Neuronal stem cell (in vitro differentiated cells): ENCODE results near the gene PLEKHM3.
A peak's percentile ranks its signal among the peaks of the same experiment; 100 is the strongest.

Source experiments
- DNase-seq: peaks from one replicate; pipeline ENCODE4 v3.0.0-alpha.2; 2013; ENCODE audit warnings: low spot score
- H2AFZ ChIP-seq: one replicate; pipeline ENCODE4 v1.6.1; 2013; ENCODE audit warnings: mild to moderate bottlenecking, low read length, inconsistent platforms
- H2AK5ac ChIP-seq: 2 replicates; pipeline ENCODE4 v1.6.1; 2013; ENCODE audit warnings: low read depth, mild to moderate bottlenecking, inconsistent platforms, low read length, moderate library complexity, mixed read lengths
- H2BK120ac ChIP-seq: 2 replicates; pipeline ENCODE4 v1.6.1; 2013; ENCODE audit warnings: low read depth, mild to moderate bottlenecking, inconsistent platforms, low read length, moderate library complexity, mixed read lengths
- H2BK12ac ChIP-seq: one replicate; pipeline ENCODE4 v1.6.1; 2013; ENCODE audit warnings: low read length, inconsistent platforms
- H2BK15ac ChIP-seq: 2 replicates; pipeline ENCODE4 v1.6.1; 2013; ENCODE audit warnings: mild to moderate bottlenecking, low read length, inconsistent platforms, mixed read lengths
- H2BK5ac ChIP-seq: one replicate; pipeline ENCODE4 v1.6.1; 2013; ENCODE audit warnings: inconsistent platforms, mild to moderate bottlenecking, low read length, moderate library complexity
- H3K14ac ChIP-seq: one replicate; pipeline ENCODE4 v1.6.1; 2013; ENCODE audit warnings: low read length, inconsistent platforms
- H3K18ac ChIP-seq: 2 replicates; pipeline ENCODE4 v1.6.1; 2013; ENCODE audit warnings: low read length, inconsistent platforms
- H3K23ac ChIP-seq: 2 replicates; pipeline ENCODE4 v1.6.1; 2013; ENCODE audit warnings: low read depth, mild to moderate bottlenecking, mixed read lengths, low read length, inconsistent platforms; ENCODE audit not compliant: poor library complexity
- H3K27ac ChIP-seq: replicated peaks from 3 replicates; pipeline ENCODE4 v1.5.1; 2013; ENCODE audit warnings: low read length, inconsistent platforms
- H3K27me3 ChIP-seq, 3 experiments: 2 replicates each; pipeline ENCODE4 v1.6.1; 2013; ENCODE audit warnings: low read length in 3 of 3, mild to moderate bottlenecking in 2 of 3, inconsistent platforms in 1 of 3, low read depth in 1 of 3, mixed read lengths in 1 of 3, moderate library complexity in 1 of 3; ENCODE audit not compliant: control insufficient read depth in 3 of 3, insufficient read depth in 3 of 3
- H3K36me3 ChIP-seq, 2 donors: replicated peaks in 1 of 2; 2 replicates each; pipeline ENCODE4 v1.6.1; 2013; ENCODE audit warnings: low read length in 2 of 2; ENCODE audit not compliant: control insufficient read depth in 2 of 2, insufficient read depth in 2 of 2
- H3K4ac ChIP-seq: 2 replicates; pipeline ENCODE4 v1.6.1; 2013; ENCODE audit warnings: inconsistent platforms, mild to moderate bottlenecking, low read length, moderate library complexity
- H3K4me1 ChIP-seq, 2 donors: 1 replicate in 1 of 2; 2 replicates in 1 of 2; pipeline ENCODE4 v1.6.1; 2013; ENCODE audit warnings: low read length in 2 of 2, low read depth in 1 of 2; ENCODE audit not compliant: control insufficient read depth in 2 of 2, insufficient read depth in 1 of 2
- H3K4me2 ChIP-seq: one replicate; pipeline ENCODE4 v1.6.1; 2013; ENCODE audit warnings: mild to moderate bottlenecking, low read length, inconsistent platforms; ENCODE audit not compliant: insufficient read depth, poor library complexity, severe bottlenecking
- H3K4me3 ChIP-seq, 2 donors: 2 replicates each; pipeline ENCODE4 v1.5.1; 2013; ENCODE audit warnings: low read length in 2 of 2, mild to moderate bottlenecking in 2 of 2, inconsistent platforms in 1 of 2, moderate library complexity in 1 of 2
- H3K79me1 ChIP-seq: one replicate; pipeline ENCODE4 v1.6.1; 2013; ENCODE audit warnings: low read depth, mild to moderate bottlenecking, inconsistent platforms, low read length, moderate library complexity
- H3K9ac ChIP-seq: one replicate; pipeline ENCODE4 v1.6.1; 2013; ENCODE audit warnings: mild to moderate bottlenecking, low read depth, low read length, inconsistent platforms; ENCODE audit not compliant: poor library complexity
- H3K9me3 ChIP-seq, 2 donors: replicated peaks in 1 of 2; 2 replicates each; pipeline versions ENCODE3 to v1.6.1; 2013; ENCODE audit warnings: low read length in 2 of 2, mild to moderate bottlenecking in 2 of 2, inconsistent platforms in 1 of 2, low read depth in 1 of 2, mixed read lengths in 1 of 2, moderate library complexity in 1 of 2; ENCODE audit not compliant: control insufficient read depth in 2 of 2, insufficient read depth in 1 of 2
- H4K8ac ChIP-seq: one replicate; pipeline ENCODE4 v1.6.1; 2013; ENCODE audit warnings: low read depth, mild to moderate bottlenecking, inconsistent platforms, low read length, moderate library complexity
- H4K91ac ChIP-seq: one replicate; pipeline ENCODE4 v1.6.1; 2013; ENCODE audit warnings: low read length, low read depth, mild to moderate bottlenecking, inconsistent platforms; ENCODE audit not compliant: poor library complexity
- WGBS, 2 donors: extraction: QIAGEN DNeasy Blood & Tissue Kit; methylation state at CpG; one replicate each; pipeline ENCODE4 v1.1.7; 2013; ENCODE audit warnings: missing lambda C conversion rate in 2 of 2, mixed read lengths in 1 of 2; ENCODE audit not compliant: insufficient read length in 2 of 2, insufficient replicate concordance in 1 of 2; ENCODE audit errors: extremely low coverage in 2 of 2; 5-methylcytosine and 5-hydroxymethylcytosine counted together

Gene PLEKHM3

DNA sequence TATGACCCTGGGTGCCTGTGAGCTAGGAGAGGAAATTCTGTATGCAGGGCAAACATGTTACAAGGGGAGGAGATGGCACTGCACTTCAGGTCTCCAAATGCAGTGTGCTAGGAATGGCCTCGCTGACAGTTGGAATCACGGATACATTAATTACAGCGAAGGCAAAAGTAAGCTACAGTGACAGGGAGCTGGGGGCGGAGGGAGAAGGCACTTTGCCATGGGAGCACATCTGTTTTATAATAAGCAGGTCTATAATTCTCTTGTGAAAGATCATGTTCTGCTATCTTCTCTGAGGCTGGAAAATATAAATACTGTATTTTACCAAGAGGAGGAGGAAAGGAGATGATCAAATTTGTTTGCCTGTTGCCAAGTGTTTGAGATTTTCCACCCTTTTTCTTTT lies 199.3 kb downstream of the PLEKHM3 start:
- H2BK120ac ChIP-seq: no peak overlapping the region
- H2BK5ac ChIP-seq: no peak overlapping the region

DNA sequence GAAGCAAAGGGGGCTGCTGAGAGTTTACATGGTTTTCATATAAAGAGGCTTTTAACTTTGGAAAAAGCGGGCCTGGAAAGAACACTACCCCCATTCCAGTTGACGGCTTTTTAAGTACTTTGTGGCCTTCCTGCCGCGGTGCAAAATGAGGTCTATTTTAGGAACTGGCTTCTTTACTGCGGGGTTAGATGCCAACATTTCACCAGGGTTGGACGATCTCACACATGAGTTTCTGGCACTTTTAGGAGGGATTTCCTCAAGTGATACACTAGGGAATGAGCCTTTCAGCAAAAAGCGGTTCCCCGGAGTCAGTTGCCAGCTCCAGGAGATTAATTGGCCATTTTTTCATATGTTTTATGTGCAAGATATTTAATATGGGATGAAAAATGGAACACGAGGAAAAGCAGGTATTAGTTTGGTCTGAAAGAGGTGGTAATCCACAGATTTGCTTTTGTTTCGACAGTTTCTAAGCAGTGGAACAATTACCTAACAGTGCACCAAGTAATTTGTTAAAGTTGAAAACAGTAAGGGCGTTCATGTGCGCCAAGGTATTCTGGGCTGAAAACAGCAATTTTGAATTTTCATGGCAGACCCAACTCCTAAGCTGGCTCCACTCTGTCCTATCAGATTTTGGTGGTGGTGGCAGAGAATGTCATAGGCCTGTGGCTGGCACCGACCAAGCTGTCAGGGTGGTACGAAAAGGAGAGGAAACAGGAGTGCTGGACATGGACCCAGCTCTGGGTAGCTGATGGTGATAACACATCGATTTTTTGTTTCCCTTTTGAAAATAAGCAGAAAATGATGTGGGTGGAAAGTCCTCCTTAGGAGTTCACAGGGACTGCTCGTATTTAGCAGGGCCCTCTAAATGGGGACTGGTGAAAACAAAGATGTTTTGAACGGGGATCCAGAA lies 200.0 kb downstream of the PLEKHM3 start:
- no peak overlapping the region for H4K8ac ChIP-seq
- H2BK120ac ChIP-seq: no peak overlapping the region
- H3K4me3 ChIP-seq: no peak overlapping the region
- H2BK5ac ChIP-seq: no peak overlapping the region
- no peak overlapping the region for H3K4ac ChIP-seq
- no peaks in the 10 kb centered on the region for H3K27me3 ChIP-seq
- H2AK5ac ChIP-seq: no peak overlapping the region
- H2BK12ac ChIP-seq: no peak overlapping the region
- no peaks in the 10 kb centered on the region for H3K79me1 ChIP-seq
- no peak overlapping the region for H3K14ac ChIP-seq
- no peak overlapping the region for H2BK15ac ChIP-seq
- no peak for DNase-seq
- H4K91ac ChIP-seq: no peak overlapping the region
- H3K9me3 ChIP-seq: no peaks in the 10 kb centered on the region
- no peak overlapping the region for H3K4me2 ChIP-seq
- H3K36me3 ChIP-seq: peaks cover 0 to 2% of the 10 kb centered on the region in 2 donors
- H3K4me1 ChIP-seq: peaks cover 0 to 11% of the 10 kb centered on the region in 2 donors
- no peak overlapping the region for H3K9ac ChIP-seq
- H3K27ac ChIP-seq: no peak overlapping the region
- H3K23ac ChIP-seq: no peak overlapping the region
- no CpG with 5 or more reads among the region's 17 CpGs for WGBS, 2 donors
- H3K18ac ChIP-seq: peak overlapping the region; percentile 46
- H2AFZ ChIP-seq: no peak overlapping the region

More for the DNA sequence above, 199.3 kb downstream of the PLEKHM3 start:
- Histone ChIP-seq H4K91ac (no peak overlapping the region), H3K14ac (no peak overlapping the region), H2BK12ac (no peak overlapping the region), H3K27ac (no peak overlapping the region), H3K79me1 (no peaks in the 10 kb centered on the region), H2AK5ac (no peak overlapping the region), H3K4ac (no peak overlapping the region), H4K8ac (no peak overlapping the region), H2BK15ac (no peak overlapping the region), H3K4me1 (peaks cover 0 to 10% of the 10 kb centered on the region in 2 donors), H3K9me3 (no peaks in the 10 kb centered on the region), H3K23ac (no peak overlapping the region), H3K4me3 (no peak overlapping the region), H3K18ac (peak overlapping the region; percentile 54), H2AFZ (no peak overlapping the region), H3K27me3 (no peaks in the 10 kb centered on the region), H3K9ac (no peak overlapping the region), H3K36me3 (peaks cover 0 to 2% of the 10 kb centered on the region in 2 donors), H3K4me2 (no peak overlapping the region)
- no peak for DNase-seq
- no CpG with 5 or more reads among the region's 4 CpGs for WGBS, 2 donors

DNA sequence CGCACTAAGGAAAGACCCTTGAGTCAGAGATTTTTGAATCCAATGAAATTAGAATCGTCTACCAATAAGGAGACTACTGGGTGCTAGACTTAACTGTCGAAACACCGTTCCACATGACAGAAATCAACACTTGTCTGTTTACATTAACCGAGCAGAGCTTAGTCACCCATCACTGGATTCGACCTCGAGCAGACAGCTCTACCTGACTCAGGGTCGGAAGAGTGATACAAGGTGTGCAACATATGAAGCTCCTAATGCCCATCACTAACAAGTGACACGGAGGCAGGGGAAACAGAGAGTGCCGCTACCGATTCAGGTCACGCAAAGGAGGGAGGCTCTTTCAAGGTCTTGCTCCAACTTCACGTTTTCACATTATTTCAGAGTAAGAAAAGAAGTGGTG lies 201.5 kb downstream of the PLEKHM3 start:
- H2AFZ ChIP-seq: no peak overlapping the region
- H2BK15ac ChIP-seq: no peak overlapping the region
- H3K9me3 ChIP-seq: no peaks in the 10 kb centered on the region
- no peaks in the 10 kb centered on the region for H3K27me3 ChIP-seq
- H3K14ac ChIP-seq: no peak overlapping the region
- H4K91ac ChIP-seq: no peak overlapping the region
- DNase-seq: no peak
- no peak overlapping the region for H3K4ac ChIP-seq
- no peak overlapping the region for H3K18ac ChIP-seq
- no peak overlapping the region for H2BK120ac ChIP-seq
- no peak overlapping the region for H3K23ac ChIP-seq
- peak overlapping the region; percentile 53 for H2AK5ac ChIP-seq
- no CpG with 5 or more reads among the region's 13 CpGs for whole genome bisulfite sequencing, 2 donors
- no peak overlapping the region for H4K8ac ChIP-seq
- peaks cover 0 to 2% of the 10 kb centered on the region in 2 donors for H3K36me3 ChIP-seq
- H3K4me3 ChIP-seq: no peak overlapping the region
- H2BK12ac ChIP-seq: no peak overlapping the region
- no peak overlapping the region for H3K9ac ChIP-seq
- H3K4me1 ChIP-seq: peaks cover 0 to 11% of the 10 kb centered on the region in 2 donors
- H2BK5ac ChIP-seq: no peak overlapping the region
- no peaks in the 10 kb centered on the region for H3K79me1 ChIP-seq
- no peak overlapping the region for H3K4me2 ChIP-seq
- no peak overlapping the region for H3K27ac ChIP-seq
